Upper lobe of left lung (tissue), 6 donors: Measurements from ENCODE around the gene PLA2G4A. TPM values are rescaled to one million over a fixed set of nuclear protein-coding genes. Genes with fewer than 3 reads are reported as not detected.

Experiments
- ATAC-seq, 2 donors: fragments of 200-7000 bp; cut with Tn5 transposase; one replicate each; pipeline ENCODE4 v1.9.1; 2022; ENCODE audit warnings: mild to moderate bottlenecking in 2 of 2, moderate library complexity in 2 of 2; ENCODE audit not compliant: low FRiP score in 2 of 2
- DNase-seq, 2 donors: peaks; one replicate each; pipeline ENCODE4 v3.0.0-alpha.2; 2019 to 2020
- H3K27ac ChIP-seq, 4 donors: fragments of 200-600 bp; sonication (generic); one replicate each; pipeline ENCODE4 v1.5.1; 2016 to 2019
- H3K27me3 ChIP-seq, 4 donors: fragments of 200-600 bp; sonication (generic); one replicate each; pipeline ENCODE4 v1.5.1; 2017 to 2019
- H3K36me3 ChIP-seq, 4 donors: fragments of 200-600 bp; sonication (generic); one replicate each; pipeline ENCODE4 v1.5.1; 2016 to 2019
- H3K4me1 ChIP-seq, 4 donors: fragments of 200-600 bp; sonication (generic); one replicate each; pipeline ENCODE4 v1.5.1; 2018 to 2019
- H3K4me3 ChIP-seq, 4 donors: fragments of 200-600 bp; sonication (generic); one replicate each; pipeline ENCODE4 v1.5.1; 2017 to 2019; ENCODE audit warnings: mild to moderate bottlenecking in 2 of 4, moderate library complexity in 1 of 4
- H3K9me3 ChIP-seq, 4 donors: fragments of 200-600 bp; sonication (generic); one replicate each; pipeline ENCODE4 v1.5.1; 2018 to 2019
- EP300 ChIP-seq, 4 donors: sonication (generic); formaldehyde crosslinking; IDR thresholded peaks; one replicate each; pipeline ENCODE4 v1.5.1; 2017; ENCODE audit warnings: antibody characterized with exemption in 4 of 4, control low read depth in 2 of 4
- POLR2A ChIP-seq, 4 donors: fragments of 450-650 bp; IDR thresholded peaks; one replicate each; pipeline ENCODE4 v1.5.1; 2016 to 2017; ENCODE audit warnings: antibody characterized with exemption in 4 of 4, mild to moderate bottlenecking in 2 of 4
- POLR2AphosphoS5 ChIP-seq, 2 donors: sonication (generic); formaldehyde crosslinking; IDR thresholded peaks; one replicate each; pipeline ENCODE4 v1.5.1; 2017; ENCODE audit warnings: antibody characterized with exemption in 2 of 2
- WGBS, 2 donors: methylation state at CpG; one replicate each; pipeline ENCODE4 v1.1.5; 2017 to 2018; 5-methylcytosine and 5-hydroxymethylcytosine counted together
- total RNA-seq, 6 donors: library from RNA; depleted of rRNA in 4 of 6; stranded (reverse); fragments of >200 nt in 4 of 6; gene quantifications; one replicate each; pipeline versions ENCODE4 v1.1.0 to v1.2.1, GENCODE V29; 2016 to 2021
- TF ChIP-seq, protein P1 (sequence below), 6 experiments: fragments of 450-650 bp in 4 of 6; fragments of 200-600 bp in 2 of 6; sonication (generic) in 2 of 6; IDR thresholded peaks; one replicate each; pipeline ENCODE4 v1.5.1; 2016 to 2019; ENCODE audit warnings: antibody characterized with exemption in 6 of 6
- donor health status: DM: no; HTN: no; CAD: no; lungs with moderate emphysema.
- donor health status: DM: no; HTN: yes; CAD: no; lungs with severe emphysema.

Gene PLA2G4A
- total RNA-seq, 6 donors from 2014 or later, result 2.1 to 11.8 (median 7.5) TPM

DNA sequence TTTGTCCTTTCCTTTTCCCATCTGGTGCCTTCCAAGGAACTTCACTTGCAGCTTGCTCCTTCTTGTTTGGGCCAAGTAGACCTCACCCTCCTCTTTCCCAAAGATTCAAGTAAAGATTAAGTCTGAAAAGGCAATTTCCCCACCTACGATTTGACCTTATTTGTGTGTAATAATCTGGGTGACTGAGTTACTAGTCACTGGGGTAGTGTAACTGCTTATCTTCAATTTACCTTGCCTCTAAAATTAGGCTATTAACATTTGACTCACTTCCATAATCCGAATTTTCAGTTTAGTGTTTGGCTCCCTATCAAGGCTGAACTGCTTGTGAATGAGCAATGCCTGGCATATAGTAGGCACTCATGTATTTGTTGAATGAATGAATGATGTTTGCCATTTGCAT lies 59.6 kb downstream of the PLA2G4A start:
- Histone ChIP-seq H3K4me3 (no peak overlapping the region), H3K9me3 (peaks cover 0 to 5% (median 0%) of the 10 kb centered on the region in 4 donors), H3K4me1 (no peaks in the 10 kb centered on the region), H3K27ac (no peak overlapping the region), H3K27me3 (no peaks in the 10 kb centered on the region), H3K36me3 (no peaks in the 10 kb centered on the region)
- WGBS, 2 donors, result 73 to 75% methylated on average over 2 of the region's 2 CpGs
- no peak for DNase-seq
- ATAC-seq, result no peak
- TF ChIP-seq POLR2AphosphoS5 (IDR thresholded peaks at IDR 0.05) (no peak), POLR2A (IDR thresholded peaks at IDR 0.05) (no peak), EP300 (IDR thresholded peaks at IDR 0.05) (no peak)
- TF ChIP-seq, protein P1, sequence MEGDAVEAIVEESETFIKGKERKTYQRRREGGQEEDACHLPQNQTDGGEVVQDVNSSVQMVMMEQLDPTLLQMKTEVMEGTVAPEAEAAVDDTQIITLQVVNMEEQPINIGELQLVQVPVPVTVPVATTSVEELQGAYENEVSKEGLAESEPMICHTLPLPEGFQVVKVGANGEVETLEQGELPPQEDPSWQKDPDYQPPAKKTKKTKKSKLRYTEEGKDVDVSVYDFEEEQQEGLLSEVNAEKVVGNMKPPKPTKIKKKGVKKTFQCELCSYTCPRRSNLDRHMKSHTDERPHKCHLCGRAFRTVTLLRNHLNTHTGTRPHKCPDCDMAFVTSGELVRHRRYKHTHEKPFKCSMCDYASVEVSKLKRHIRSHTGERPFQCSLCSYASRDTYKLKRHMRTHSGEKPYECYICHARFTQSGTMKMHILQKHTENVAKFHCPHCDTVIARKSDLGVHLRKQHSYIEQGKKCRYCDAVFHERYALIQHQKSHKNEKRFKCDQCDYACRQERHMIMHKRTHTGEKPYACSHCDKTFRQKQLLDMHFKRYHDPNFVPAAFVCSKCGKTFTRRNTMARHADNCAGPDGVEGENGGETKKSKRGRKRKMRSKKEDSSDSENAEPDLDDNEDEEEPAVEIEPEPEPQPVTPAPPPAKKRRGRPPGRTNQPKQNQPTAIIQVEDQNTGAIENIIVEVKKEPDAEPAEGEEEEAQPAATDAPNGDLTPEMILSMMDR (IDR thresholded peaks at IDR 0.05), result no peak

DNA sequence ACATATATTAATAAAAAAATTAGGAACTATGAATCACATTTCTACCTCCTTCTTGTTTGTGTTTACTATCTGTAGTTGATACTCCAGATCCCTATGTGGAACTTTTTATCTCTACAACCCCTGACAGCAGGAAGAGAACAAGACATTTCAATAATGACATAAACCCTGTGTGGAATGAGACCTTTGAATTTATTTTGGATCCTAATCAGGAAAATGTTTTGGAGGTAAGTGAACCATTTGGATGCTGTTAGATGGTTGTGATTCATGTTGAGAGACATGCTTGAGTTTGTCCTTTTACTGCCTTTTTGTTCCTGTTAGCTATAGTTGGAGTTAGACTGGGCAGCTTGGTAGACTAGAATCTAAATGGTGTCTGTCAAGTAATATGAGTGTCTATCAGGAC lies 64.2 kb downstream of the PLA2G4A start:
- no peaks in the 10 kb centered on the region for H3K4me1 ChIP-seq
- H3K27ac ChIP-seq, result no peak overlapping the region
- no peak for DNase-seq
- no peaks in the 10 kb centered on the region for H3K36me3 ChIP-seq
- H3K27me3 ChIP-seq, result no peaks in the 10 kb centered on the region
- ATAC-seq, result no peak
- TF ChIP-seq, protein P1 (IDR thresholded peaks at IDR 0.05), result no peak
- TF ChIP-seq EP300 (IDR thresholded peaks at IDR 0.05) (no peak), POLR2A (IDR thresholded peaks at IDR 0.05) (no peak), POLR2AphosphoS5 (IDR thresholded peaks at IDR 0.05) (no peak)
- no peak overlapping the region for H3K4me3 ChIP-seq
- no peaks in the 10 kb centered on the region for H3K9me3 ChIP-seq

DNA sequence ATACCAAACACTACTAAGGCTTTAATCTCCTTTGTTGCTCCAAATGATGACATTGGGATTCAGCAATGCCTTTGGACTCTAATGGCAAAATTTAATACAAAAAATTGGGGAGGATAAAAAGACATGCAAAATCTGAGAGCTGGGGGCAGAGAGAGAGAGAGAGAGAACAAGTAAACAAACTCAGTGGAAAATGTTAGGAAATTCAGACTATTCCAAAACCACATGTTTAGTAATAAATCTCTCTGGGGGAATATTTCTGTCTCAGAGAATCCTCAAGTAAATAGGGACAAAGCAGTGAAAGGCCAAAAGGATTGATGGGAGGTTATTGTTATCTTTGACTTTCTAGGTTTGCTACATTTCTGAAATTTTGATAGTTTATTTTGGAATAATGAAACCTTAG lies 65.7 kb downstream of the PLA2G4A start:
- no peaks in the 10 kb centered on the region for H3K36me3 ChIP-seq
- no peaks in the 10 kb centered on the region for H3K27me3 ChIP-seq
- TF ChIP-seq EP300 (IDR thresholded peaks at IDR 0.05) (no peak), POLR2AphosphoS5 (IDR thresholded peaks at IDR 0.05) (no peak), POLR2A (IDR thresholded peaks at IDR 0.05) (no peak)
- TF ChIP-seq, protein P1 (IDR thresholded peaks at IDR 0.05), result no peak
- no peaks in the 10 kb centered on the region for H3K9me3 ChIP-seq
- H3K4me1 ChIP-seq, result no peaks in the 10 kb centered on the region
- no peak overlapping the region for H3K27ac ChIP-seq
- DNase-seq, result no peak
- H3K4me3 ChIP-seq, result no peak overlapping the region
- ATAC-seq, result peak in 1 of 2 donors; percentile 51

DNA sequence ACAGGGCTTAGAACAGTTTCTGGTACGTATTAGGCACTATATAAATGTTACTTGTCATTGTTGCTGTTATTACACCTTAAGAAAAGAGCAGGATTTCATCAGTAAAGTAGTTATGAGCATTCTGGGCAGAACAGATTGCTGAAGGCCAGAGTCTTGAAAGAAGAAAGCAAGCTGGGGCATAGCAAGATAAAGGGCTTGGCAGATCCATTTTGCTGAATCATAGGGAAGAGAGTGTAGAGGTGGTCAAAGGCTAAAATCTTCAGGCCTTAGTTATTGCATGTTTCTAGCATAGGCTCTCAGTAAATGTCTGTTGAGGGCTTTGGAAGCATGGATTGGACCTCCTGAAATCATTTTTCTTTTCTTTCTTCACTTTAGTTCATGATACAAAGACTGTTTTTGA lies 67.5 kb downstream of the PLA2G4A start:
- no peaks in the 10 kb centered on the region for H3K27me3 ChIP-seq
- TF ChIP-seq EP300 (IDR thresholded peaks at IDR 0.05) (no peak), POLR2AphosphoS5 (IDR thresholded peaks at IDR 0.05) (no peak), POLR2A (IDR thresholded peaks at IDR 0.05) (no peak)
- TF ChIP-seq, protein P1 (IDR thresholded peaks at IDR 0.05), result no peak
- no peaks in the 10 kb centered on the region for H3K9me3 ChIP-seq
- H3K4me1 ChIP-seq, result no peaks in the 10 kb centered on the region
- H3K27ac ChIP-seq, result no peak overlapping the region
- DNase-seq (no peak), ATAC-seq (no peak)
- WGBS, 2 donors, result 77 to 86% methylated on average over 1 of the region's 1 CpG
- no peaks in the 10 kb centered on the region for H3K36me3 ChIP-seq
- H3K4me3 ChIP-seq, result no peak overlapping the region

DNA sequence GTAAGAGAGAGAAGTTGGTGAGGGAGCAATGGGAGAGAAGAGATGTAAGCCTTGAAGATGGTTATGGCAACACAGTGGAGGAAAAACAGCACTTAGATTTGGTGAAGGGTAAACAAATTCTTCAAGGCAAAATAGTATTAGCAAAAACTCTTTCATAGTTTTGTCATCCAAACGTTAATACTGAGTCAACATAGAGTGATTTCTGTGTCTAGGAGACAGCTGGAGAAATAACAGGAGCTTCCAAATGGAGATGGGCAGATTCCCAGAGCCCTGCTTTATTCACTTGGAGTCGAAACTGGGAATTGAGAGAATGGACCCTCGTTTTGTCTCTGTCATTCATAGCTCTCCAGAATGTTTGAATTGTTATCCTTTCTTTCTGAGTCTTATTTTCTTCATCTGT lies 68.3 kb downstream of the PLA2G4A start:
- no peaks in the 10 kb centered on the region for H3K36me3 ChIP-seq
- no peaks in the 10 kb centered on the region for H3K4me1 ChIP-seq
- no peaks in the 10 kb centered on the region for H3K9me3 ChIP-seq
- no peak overlapping the region for H3K4me3 ChIP-seq
- no peaks in the 10 kb centered on the region for H3K27me3 ChIP-seq
- ATAC-seq (no peak), DNase-seq (no peak)
- TF ChIP-seq, protein P1 (IDR thresholded peaks at IDR 0.05), result no peak
- TF ChIP-seq POLR2AphosphoS5 (IDR thresholded peaks at IDR 0.05), result no peak
- no peak for TF ChIP-seq POLR2A (IDR thresholded peaks at IDR 0.05)
- no peak for TF ChIP-seq EP300 (IDR thresholded peaks at IDR 0.05)
- WGBS, 2 donors, result 55 to 64% methylated on average over 3 of the region's 3 CpGs
- no peak overlapping the region for H3K27ac ChIP-seq
